ENCODE results near the gene RECQL. TPM values are rescaled to one million over a fixed set of nuclear protein-coding genes. Genes with fewer than 3 reads are reported as not detected.
A peak's percentile ranks its signal among the peaks of the same experiment; 100 is the strongest.

Gene RECQL
- total RNA-seq, 1 donor from 2014 or later: 46.6 TPM

DNA sequence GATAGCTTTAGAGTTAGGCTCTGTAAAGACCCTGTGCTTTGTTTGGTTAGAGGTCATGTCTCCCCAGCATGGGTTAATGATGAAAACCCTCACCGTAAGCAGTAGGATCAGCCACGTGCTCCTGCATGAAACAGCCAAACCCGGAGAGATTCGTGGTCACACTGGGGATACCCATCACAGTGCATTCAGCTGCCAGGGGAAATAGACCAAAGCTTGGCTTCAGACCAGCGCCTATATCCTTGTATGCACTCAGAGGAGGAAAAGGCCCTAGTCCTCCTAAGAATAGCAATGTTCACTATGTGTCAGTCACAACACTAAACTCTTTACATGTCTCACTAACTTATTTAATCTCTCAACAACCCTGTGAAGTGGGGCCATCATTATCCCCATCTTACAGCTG is 41.0 kb upstream of the RECQL start:
- Histone ChIP-seq H3K27me3 (ENCODE audit: control insufficient read depth, insufficient read depth, low read length) (no peaks in the 10 kb centered on the region), H3K4me3 (ENCODE audit: low read depth, low read length) (no peak overlapping the region), H3K36me3 (ENCODE audit: control insufficient read depth, insufficient read depth, low read length) (no peaks in the 10 kb centered on the region)
- no peak for DNase-seq (ENCODE audit: low read depth)
- TF ChIP-seq, protein P1, sequence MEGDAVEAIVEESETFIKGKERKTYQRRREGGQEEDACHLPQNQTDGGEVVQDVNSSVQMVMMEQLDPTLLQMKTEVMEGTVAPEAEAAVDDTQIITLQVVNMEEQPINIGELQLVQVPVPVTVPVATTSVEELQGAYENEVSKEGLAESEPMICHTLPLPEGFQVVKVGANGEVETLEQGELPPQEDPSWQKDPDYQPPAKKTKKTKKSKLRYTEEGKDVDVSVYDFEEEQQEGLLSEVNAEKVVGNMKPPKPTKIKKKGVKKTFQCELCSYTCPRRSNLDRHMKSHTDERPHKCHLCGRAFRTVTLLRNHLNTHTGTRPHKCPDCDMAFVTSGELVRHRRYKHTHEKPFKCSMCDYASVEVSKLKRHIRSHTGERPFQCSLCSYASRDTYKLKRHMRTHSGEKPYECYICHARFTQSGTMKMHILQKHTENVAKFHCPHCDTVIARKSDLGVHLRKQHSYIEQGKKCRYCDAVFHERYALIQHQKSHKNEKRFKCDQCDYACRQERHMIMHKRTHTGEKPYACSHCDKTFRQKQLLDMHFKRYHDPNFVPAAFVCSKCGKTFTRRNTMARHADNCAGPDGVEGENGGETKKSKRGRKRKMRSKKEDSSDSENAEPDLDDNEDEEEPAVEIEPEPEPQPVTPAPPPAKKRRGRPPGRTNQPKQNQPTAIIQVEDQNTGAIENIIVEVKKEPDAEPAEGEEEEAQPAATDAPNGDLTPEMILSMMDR (IDR thresholded peaks at IDR 0.05; ENCODE audit: insufficient read depth, low read length, severe bottlenecking): no peak
- no peak for FAIRE-seq

DNA sequence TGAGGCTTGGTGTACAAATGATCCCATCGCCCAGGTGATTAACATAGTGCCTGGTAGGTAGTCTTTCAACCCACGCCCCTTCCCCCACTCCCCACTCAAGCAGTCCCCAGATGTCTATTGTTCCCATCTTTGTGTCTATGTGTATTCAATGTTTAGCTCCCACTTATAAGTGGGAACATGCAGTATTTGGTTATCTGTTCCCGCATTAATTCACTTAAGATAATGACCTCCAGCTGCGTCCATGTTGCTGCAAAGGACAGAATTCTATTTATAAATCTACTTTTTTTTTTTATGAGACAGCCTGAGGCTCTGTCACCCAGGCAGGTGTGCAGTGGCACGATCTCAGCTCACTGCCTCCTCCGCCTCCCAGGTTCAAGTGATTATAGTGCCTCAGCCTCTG is 40.3 kb upstream of the RECQL start:
- no peak for FAIRE-seq
- TF ChIP-seq, protein P1 (IDR thresholded peaks at IDR 0.05; ENCODE audit: insufficient read depth, low read length, severe bottlenecking): no peak

DNA sequence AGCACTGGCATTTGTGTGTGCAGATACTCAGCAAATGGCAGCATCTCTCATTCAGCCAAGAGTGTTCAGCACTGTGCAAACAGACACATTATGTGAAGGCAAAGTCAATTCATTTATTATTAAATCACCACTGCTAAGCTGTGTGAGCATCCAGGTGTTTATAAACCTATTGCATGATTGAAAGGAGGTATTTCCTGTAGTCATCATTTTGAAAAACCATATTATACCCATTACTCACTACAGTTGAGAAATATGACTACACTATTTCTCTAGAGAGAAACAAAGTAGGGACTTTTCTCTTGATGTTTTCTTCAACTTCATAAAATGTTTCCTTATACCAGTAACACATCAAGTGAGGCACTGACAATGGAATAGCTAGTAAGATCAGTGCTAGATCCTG is 38.4 kb upstream of the RECQL start:
- TF ChIP-seq, protein P1 (IDR thresholded peaks at IDR 0.05; ENCODE audit: insufficient read depth, low read length, severe bottlenecking): no peak
- Histone ChIP-seq H3K36me3 (ENCODE audit: control insufficient read depth, insufficient read depth, low read length) (no peaks in the 10 kb centered on the region), H3K27me3 (ENCODE audit: control insufficient read depth, insufficient read depth, low read length) (no peaks in the 10 kb centered on the region), H3K4me3 (ENCODE audit: low read depth, low read length) (no peak overlapping the region)
- FAIRE-seq (no peak), DNase-seq (ENCODE audit: low read depth) (peak; percentile 58)

More for the DNA sequence above, 40.3 kb upstream of the RECQL start:
- Histone ChIP-seq H3K4me3 (ENCODE audit: low read depth, low read length) (no peak overlapping the region), H3K36me3 (ENCODE audit: control insufficient read depth, insufficient read depth, low read length) (no peaks in the 10 kb centered on the region), H3K27me3 (ENCODE audit: control insufficient read depth, insufficient read depth, low read length) (no peaks in the 10 kb centered on the region)
- no peak for DNase-seq (ENCODE audit: low read depth)

DNA sequence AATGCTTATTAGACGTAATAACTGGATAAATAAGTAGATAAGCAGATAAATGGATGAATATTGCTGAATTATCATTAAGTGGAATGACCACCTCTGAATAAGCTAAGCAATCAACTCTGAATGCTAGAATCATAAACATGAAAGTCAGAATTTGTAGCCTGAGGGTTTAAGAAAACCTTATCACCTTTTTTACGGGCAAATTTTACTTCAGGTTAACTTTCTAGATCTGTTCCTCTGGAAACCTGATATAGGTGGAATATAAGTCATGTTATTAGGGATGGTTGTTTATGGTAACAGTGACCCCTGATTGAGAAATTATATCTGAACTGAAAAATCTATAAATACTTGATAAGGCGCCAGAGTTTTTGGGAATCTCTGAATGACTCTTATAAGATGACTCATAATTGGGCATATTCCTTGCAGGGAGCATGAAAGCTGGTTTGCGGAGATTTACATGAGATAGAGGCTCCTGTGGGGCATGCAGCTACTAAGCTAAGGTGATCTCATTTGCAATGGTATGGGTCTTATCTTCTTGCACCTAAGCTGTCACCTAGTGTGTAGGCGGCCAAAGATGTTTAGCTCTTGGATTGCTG is 36.7 kb upstream of the RECQL start:
- H3K4me3 ChIP-seq (ENCODE audit: low read depth, low read length): no peak overlapping the region
- H3K27me3 ChIP-seq (ENCODE audit: control insufficient read depth, insufficient read depth, low read length): no peaks in the 10 kb centered on the region
- TF ChIP-seq, protein P1 (IDR thresholded peaks at IDR 0.05; ENCODE audit: insufficient read depth, low read length, severe bottlenecking): no peak
- no peaks in the 10 kb centered on the region for H3K36me3 ChIP-seq (ENCODE audit: control insufficient read depth, insufficient read depth, low read length)
- FAIRE-seq: no peak
- peak; percentile 21 for DNase-seq (ENCODE audit: low read depth)

DNA sequence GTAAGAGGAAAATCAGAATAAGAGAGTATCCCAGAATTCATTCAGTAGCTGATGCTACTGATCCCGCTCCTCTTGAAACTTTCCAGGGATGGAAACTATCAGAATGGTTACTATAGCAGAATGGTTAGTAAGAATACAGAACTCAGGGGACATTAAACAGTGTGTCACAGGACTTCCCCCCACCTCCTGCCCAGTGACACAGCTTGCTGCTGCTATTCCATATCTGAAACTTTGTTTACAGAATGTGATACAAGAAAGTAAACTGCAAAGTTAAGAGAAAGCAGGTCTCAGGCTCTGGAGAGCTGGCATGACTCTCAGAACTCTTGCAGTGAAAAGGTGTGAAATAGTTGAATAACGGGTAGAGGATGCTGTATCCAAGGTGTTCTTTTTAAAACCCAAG is 28.0 kb upstream of the RECQL start:
- H3K36me3 ChIP-seq (ENCODE audit: control insufficient read depth, insufficient read depth, low read length): no peaks in the 10 kb centered on the region
- DNase-seq (ENCODE audit: low read depth) (no peak), FAIRE-seq (no peak)
- TF ChIP-seq, protein P1 (IDR thresholded peaks at IDR 0.05; ENCODE audit: insufficient read depth, low read length, severe bottlenecking): no peak
- no peak overlapping the region for H3K4me3 ChIP-seq (ENCODE audit: low read depth, low read length)
- H3K27me3 ChIP-seq (ENCODE audit: control insufficient read depth, insufficient read depth, low read length): no peaks in the 10 kb centered on the region

DNA sequence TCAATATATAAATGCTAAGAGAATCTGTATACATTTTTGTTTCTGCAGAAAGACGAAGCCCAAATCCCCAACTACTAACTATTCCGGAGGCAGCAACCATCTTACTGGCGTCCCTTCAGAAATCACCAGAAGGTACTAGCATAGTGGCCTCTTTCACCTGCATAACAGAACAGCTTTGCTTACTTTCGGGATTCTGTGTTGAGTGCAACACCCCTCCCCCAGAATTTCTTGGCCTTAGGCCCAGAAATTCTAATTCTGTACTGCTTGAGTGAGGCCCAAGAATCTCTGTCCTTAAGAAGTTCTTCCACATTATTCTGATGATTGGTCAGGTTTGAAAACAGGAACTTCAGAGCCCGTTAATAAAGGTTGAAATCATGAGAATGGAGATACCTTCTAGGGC is 27.5 kb upstream of the RECQL start:
- Histone ChIP-seq H3K36me3 (ENCODE audit: control insufficient read depth, insufficient read depth, low read length) (no peaks in the 10 kb centered on the region), H3K4me3 (ENCODE audit: low read depth, low read length) (no peak overlapping the region), H3K27me3 (ENCODE audit: control insufficient read depth, insufficient read depth, low read length) (no peaks in the 10 kb centered on the region)
- FAIRE-seq (no peak), DNase-seq (ENCODE audit: low read depth) (no peak)
- TF ChIP-seq, protein P1 (IDR thresholded peaks at IDR 0.05; ENCODE audit: insufficient read depth, low read length, severe bottlenecking): no peak

All from bronchial epithelial cell (primary cell).